GM19395 (cell line): ENCODE results near the gene C1orf115.
A peak's percentile ranks its signal among the peaks of the same experiment; 100 is the strongest.
"Not testable (repeated sequence)": the region's sequence is repeated elsewhere in the genome, so short reads cannot be mapped to it uniquely, and the experiment has no call there.

Experiments used
- ATAC-seq: cut with Tn5 transposase; IDR thresholded peaks from one replicate; pipeline ENCODE4 v1.9.1; 2021; ENCODE audit warnings: mild to moderate bottlenecking, moderate library complexity; ENCODE audit not compliant: unreplicated experiment

Gene C1orf115

GRCh38 chr1:220692436-220693228 lies 2.5 kb downstream of the C1orf115 start:
- no peak for ATAC-seq

DNA sequence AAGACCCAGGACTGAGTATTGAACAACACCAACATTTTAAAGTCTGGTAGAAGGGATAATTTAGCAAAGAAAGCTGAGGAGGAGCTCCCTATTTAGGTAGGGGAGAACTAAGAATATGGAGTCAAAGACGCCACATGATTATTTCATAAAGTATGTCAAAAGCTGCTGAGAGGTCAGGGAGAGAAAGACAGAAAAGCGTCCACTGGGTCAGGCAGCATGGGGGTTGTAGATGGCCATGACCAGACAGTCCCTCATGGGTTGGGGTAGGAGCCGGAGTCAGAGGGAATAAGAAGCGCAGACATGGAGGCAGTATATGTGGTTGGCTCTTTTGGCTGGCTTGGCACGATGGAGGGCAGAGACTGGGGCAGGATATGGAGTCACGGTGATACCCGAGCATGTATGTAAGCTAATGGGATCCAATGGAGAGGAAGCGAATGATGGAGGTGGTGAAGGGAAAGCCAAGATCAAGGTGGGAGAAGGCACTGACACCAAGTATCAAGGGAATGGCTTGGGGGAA lies 4.8 kb downstream of the C1orf115 start:
- no peak for ATAC-seq

- no peak for ATAC-seq
These were observed 5.3 kb downstream of the C1orf115 start for GRCh38 chr1:220695426-220695825.

GRCh38 chr1:220696226-220696862 lies 6.2 kb downstream of the C1orf115 start:
- no peak for ATAC-seq

GRCh38 chr1:220696863-220697231 lies 6.7 kb downstream of the C1orf115 start:
- ATAC-seq = no peak

DNA sequence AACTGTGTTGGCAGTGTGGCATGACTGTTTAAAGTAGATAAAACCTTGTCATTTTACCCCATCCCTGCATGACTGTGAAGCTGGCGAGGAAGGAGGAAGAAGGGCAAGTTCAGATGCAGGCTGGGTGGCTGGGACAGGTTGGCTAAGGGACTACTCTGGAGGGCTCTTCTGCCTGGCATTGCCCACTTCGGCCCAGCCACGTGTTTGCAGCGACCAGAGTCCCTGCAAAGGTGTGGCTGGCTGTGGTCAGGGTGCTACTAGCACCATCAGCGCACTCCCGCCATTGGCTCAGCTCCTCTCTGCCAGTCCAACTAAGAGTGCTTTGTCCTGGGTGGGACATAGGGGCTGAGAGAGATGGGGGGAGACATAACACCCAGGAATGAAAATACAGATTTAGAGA lies 7.2 kb downstream of the C1orf115 start:
- ATAC-seq = no peak

DNA sequence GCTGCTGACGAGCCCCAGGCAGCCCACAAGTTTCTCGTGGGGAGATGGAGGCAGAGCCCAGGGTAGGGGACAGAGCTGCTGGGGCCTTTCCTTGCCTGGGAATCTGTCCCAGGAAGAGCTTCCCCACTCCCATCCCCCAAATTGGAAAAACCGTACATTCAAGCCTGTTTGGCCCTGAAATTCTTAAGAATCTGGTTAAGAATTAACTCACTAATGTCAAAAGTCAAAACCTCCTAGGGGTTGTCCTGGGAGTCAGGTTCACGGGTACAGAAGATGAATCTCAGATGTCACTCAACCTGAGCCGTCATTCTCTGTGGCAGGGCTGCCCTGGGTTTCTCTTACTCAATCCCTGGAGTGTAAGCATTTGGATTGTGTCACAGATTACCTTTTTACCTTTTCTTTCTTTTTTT lies 8.4 kb downstream of the C1orf115 start:
- no peak for ATAC-seq

- ATAC-seq = no peak
These were observed 8.9 kb downstream of the C1orf115 start for GRCh38 chr1:220699044-220699443.

GRCh38 chr1:220700556-220701179 lies 10.5 kb downstream of the C1orf115 start:
- no peak for ATAC-seq

DNA sequence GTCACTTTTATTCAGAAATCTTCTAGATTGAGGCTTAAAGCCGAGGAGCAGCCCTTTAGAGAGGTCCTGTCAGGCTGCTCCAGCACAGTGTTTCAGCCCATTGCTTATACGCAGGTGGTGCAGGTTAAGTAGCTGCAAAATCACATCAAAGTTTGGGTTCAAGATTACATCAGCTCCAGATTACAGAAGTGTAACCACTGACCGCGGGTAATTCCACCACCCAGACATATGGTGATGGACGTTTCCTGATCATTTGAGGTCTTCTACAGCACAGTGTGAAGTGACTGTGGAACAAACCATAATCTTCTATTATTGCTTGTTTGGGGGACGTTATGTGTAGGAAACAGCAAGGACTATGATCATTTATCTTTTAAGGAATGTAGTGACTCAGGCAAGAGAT lies 11.8 kb downstream of the C1orf115 start:
- no peak for ATAC-seq

GRCh38 chr1:220702733-220703270 lies 12.6 kb downstream of the C1orf115 start:
- ATAC-seq = no peak

DNA sequence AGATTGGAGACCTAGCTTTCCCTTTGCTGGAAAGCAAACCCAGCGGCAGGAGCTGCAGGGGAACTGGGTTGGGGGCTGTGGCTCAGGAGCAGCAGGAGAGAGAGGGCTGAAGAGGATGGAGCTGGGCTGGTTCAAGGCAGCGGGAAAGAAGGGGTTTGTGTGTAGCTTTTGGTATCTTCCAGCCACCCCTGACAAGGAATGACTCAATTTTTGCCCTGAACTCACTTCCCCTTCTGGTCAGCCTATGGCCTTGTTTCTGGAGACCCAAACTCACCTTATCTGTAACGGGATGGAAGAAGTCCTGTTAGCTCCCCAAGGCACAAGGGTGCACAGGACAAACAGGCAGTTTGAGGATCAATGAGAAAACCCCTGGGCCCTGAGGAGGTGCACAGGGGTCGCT lies 13.1 kb downstream of the C1orf115 start:
- no peak for ATAC-seq

GRCh38 chr1:220705782-220706181 lies 15.6 kb downstream of the C1orf115 start:
- ATAC-seq = no peak

DNA sequence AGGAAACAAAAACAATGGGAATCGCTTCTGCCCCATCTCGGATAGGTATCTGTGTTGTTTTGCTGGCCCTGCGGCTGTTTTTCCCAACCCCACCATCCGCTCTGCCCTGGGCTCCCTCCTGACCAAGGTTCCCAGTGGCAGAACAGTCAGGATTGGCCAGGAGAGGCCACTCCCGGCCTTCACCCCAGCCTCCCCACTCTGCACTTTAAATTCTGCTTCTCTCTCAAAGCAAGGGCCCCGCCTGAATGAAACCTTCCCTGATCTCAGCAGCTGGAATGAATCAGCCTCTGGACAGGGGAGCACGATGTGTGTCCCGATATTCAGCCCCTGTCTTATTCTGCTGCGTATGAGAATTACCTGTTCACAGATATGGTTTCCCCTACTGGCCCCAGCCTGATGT lies 16.3 kb downstream of the C1orf115 start:
- ATAC-seq = no peak

- ATAC-seq = no peak
These were observed 17.0 kb downstream of the C1orf115 start for GRCh38 chr1:220707160-220707559.

DNA sequence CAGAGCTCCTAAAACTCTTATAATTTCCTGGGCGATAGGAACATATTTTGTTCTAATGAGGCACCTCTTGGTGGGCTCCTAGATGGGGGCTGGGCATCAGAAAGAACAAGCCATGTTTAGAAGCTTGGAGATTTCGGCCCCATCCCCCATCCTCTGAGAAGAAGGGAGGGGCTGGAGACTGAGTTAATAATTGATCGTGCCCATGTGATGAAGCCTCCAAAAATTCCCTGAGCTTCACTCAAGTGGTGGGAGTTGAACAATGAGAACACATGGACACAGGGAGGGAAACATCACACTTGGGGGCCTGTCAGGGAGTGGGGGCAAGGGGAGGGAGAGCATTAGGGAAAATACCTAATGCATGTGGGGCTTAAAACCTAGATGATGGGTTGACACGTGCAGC lies 18.1 kb downstream of the C1orf115 start:
- ATAC-seq = no peak

GRCh38 chr1:220708936-220709801 lies 19.0 kb downstream of the C1orf115 start:
- ATAC-seq = no peak

DNA sequence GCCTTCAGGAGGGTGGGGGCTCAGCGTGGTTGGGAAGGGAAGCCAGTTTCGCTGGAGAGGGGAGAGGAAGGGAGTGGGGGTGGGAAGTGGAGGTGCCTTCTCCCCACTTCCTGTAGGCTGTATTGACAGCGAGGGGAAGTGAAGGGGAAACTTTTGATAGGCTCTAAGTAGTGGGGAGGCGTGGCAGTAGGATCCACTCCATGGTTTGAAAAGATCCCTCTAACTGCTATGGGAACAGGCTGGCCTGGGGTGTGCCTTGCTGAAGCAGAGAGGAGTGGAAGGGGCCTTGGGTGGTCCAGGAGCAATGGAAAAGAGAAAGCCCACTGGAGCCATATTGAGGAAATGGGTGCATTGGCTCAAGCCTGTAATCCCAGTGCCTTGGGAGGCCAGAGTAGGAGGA lies 20.2 kb downstream of the C1orf115 start:
- no peak for ATAC-seq

DNA sequence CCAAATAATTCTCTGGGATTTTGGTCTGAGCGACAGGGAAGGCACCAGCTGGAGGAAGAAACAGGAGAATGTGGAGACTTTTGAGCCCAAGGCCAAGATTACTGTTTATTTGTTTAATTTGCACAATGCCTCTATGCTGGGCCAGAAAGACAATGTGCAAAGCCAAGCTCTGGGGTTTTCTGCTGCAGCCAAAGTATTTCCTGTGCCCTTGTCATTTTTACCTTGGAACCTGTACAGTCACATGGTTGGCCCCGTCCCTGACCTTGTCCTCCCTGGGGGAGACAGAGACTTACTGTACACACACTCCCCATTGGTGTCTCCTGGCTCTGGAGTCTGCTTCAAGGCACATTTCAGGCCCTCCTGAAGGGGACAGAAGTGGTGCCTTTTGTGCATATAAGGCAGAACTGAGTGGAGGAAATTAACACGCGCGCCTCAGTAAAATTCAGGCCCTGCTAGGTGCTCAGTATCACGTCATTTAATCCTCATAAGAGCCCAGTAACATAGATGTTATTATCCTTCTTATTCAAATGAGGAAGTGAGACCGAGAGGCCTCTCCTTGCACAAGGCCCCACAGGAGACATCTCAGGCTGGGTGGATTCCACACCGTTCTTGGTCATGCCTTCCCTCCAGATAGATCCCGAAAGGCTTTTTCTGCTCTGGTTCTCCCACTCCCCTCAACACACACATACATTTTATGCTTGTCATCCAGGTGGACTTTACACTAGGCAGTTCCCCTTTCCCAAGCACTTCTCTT lies 21.1 kb downstream of the C1orf115 start:
- ATAC-seq = peak; percentile 84

GRCh38 chr1:220715986-220716385 lies 25.8 kb downstream of the C1orf115 start:
- not testable (repeated sequence) for ATAC-seq
